ENCODE results near the gene NCAPH2.

- no peak for TF ChIP-seq POLR2AphosphoS5 (IDR thresholded peaks at IDR 0.05)
- TF ChIP-seq CTCF (IDR thresholded peaks at IDR 0.05), result no peak
- no peak for TF ChIP-seq POLR2A (IDR thresholded peaks at IDR 0.05)
- TF ChIP-seq EP300 (IDR thresholded peaks at IDR 0.05), result no peak
Measured at GRCh38 chr22:50467341-50467740, 40.7 kb upstream of the NCAPH2 start.
